Keratinocyte (primary cell): Measurements from ENCODE around the gene C5. TPM values are rescaled to one million over a fixed set of nuclear protein-coding genes. Genes with fewer than 3 reads are reported as not detected.

ENCODE experiments used
- DNase-seq: peaks from one replicate; pipeline ENCODE4 v3.0.0-alpha.2; 2011; ENCODE audit warnings: low read depth, missing footprints, low spot score
- FAIRE-seq: peaks from 2 replicates; lab custom pipeline; 2011; peaks lifted over from hg19 to GRCh38; lab: Jason Lieb, UNC
- H2AFZ ChIP-seq: 2 replicates; pipeline ENCODE4 v1.6.0; 2012; ENCODE audit warnings: low read length, control low read depth, inconsistent platforms; ENCODE audit not compliant: control insufficient read depth
- H3K27ac ChIP-seq: 2 replicates; pipeline ENCODE4 v1.5.1; 2011; ENCODE audit warnings: low read length; ENCODE audit not compliant: control insufficient read depth, insufficient read depth
- H3K27me3 ChIP-seq: 3 replicates; pipeline ENCODE4 v1.6.0; 2011; ENCODE audit warnings: low read length; ENCODE audit not compliant: control insufficient read depth, insufficient read depth; ENCODE audit errors: extremely low read depth
- H3K36me3 ChIP-seq, 2 experiments: 2 replicates in 1 of 2; 3 replicates in 1 of 2; pipeline ENCODE4 v1.5.1; 2011; ENCODE audit warnings: low read length in 2 of 2, mild to moderate bottlenecking in 1 of 2; ENCODE audit not compliant: control insufficient read depth in 2 of 2, insufficient read depth in 2 of 2; ENCODE audit errors: extremely low read depth in 1 of 2
- H3K4me1 ChIP-seq: 3 replicates; pipeline ENCODE4 v1.5.1; 2011; ENCODE audit warnings: low read length; ENCODE audit not compliant: control insufficient read depth, insufficient read depth; ENCODE audit errors: extremely low read depth
- H3K4me2 ChIP-seq: 3 replicates; pipeline ENCODE4 v1.6.0; 2011; ENCODE audit warnings: low read depth, low read length; ENCODE audit not compliant: control insufficient read depth, insufficient read depth; ENCODE audit errors: extremely low read depth
- H3K4me3 ChIP-seq, 3 experiments: fragments of 200-600 bp in 1 of 3; sonication (generic) in 1 of 3; 2 replicates in 2 of 3; 3 replicates in 1 of 3; pipeline ENCODE4 v1.5.1; 2011 to 2016; ENCODE audit warnings: low read length in 3 of 3, mild to moderate bottlenecking in 3 of 3, control low read depth in 2 of 3, inconsistent platforms in 1 of 3, low read depth in 1 of 3, mixed read lengths in 1 of 3, mixed run types in 1 of 3, moderate library complexity in 1 of 3; ENCODE audit not compliant: control insufficient read depth in 2 of 3, insufficient read depth in 2 of 3; ENCODE audit errors: extremely low read depth in 1 of 3
- H3K79me2 ChIP-seq: 2 replicates; pipeline ENCODE4 v1.6.0; 2012; ENCODE audit warnings: low read length; ENCODE audit not compliant: control insufficient read depth, insufficient read depth
- H3K9ac ChIP-seq: 3 replicates; pipeline ENCODE4 v1.6.0; 2011; ENCODE audit warnings: low read length; ENCODE audit not compliant: control insufficient read depth, insufficient read depth; ENCODE audit errors: extremely low read depth
- H3K9me1 ChIP-seq: 3 replicates; pipeline ENCODE4 v1.6.0; 2011; ENCODE audit warnings: low read length; ENCODE audit not compliant: control insufficient read depth, insufficient read depth; ENCODE audit errors: extremely low read depth
- H3K9me3 ChIP-seq: 2 replicates; pipeline ENCODE4 v1.5.1; 2012; ENCODE audit warnings: low read depth, low read length; ENCODE audit not compliant: control insufficient read depth
- H4K20me1 ChIP-seq: 3 replicates; pipeline ENCODE4 v1.6.0; 2011; ENCODE audit warnings: low read length; ENCODE audit not compliant: control insufficient read depth, insufficient read depth; ENCODE audit errors: extremely low read depth
- EZH2 ChIP-seq: IDR thresholded peaks from one replicate; pipeline ENCODE4 v1.6.1; 2012; ENCODE audit warnings: inconsistent platforms, mild to moderate bottlenecking, low read length, moderate library complexity
- dilution Hi-C: fragments of 300-500 bp; cut with MboI; formaldehyde crosslinking; loops from one replicate; pipeline ENCODE4 v1.7.0; 2020; ENCODE audit warnings: low sequenced_read_pairs; ENCODE audit not compliant: extremely low pct_ligation_motif_present
- polyA plus RNA-seq, 5 experiments: library from polyadenylated mRNA; depleted of rRNA in 3 of 5; stranded (reverse) in 3 of 5; stranded (forward) in 1 of 5; unstranded in 1 of 5; fragments of >200 nt; gene quantifications; 1 replicate in 1 of 5; 2 replicates in 3 of 5; 3 replicates in 1 of 5; pipeline versions ENCODE4 v1.2.1 to v1.2.3, GENCODE V29; 2011 to 2012; ENCODE audit warnings: missing spikeins in 2 of 5, low read depth in 1 of 5, low replicate concordance in 1 of 5
- TF ChIP-seq, protein P1 (sequence below), 3 experiments: IDR thresholded peaks in 1 of 3; conservative IDR thresholded peaks in 1 of 3; optimal IDR thresholded peaks in 1 of 3; 2 replicates in 2 of 3; 3 replicates in 1 of 3; pipeline versions ENCODE3 to v1.5.1; 2011; ENCODE audit warnings: low read length in 3 of 3, mild to moderate bottlenecking in 3 of 3, moderate library complexity in 2 of 3, control low read depth in 1 of 3, inconsistent platforms in 1 of 3; ENCODE audit not compliant: insufficient read depth in 2 of 3; ENCODE audit errors: extremely low read depth in 1 of 3

C5 gene
- polyA plus RNA-seq, 1 donor (not counting 4 experiments of a cell fraction or from before 2014, with no cell fraction given): 0.76 TPM

DNA sequence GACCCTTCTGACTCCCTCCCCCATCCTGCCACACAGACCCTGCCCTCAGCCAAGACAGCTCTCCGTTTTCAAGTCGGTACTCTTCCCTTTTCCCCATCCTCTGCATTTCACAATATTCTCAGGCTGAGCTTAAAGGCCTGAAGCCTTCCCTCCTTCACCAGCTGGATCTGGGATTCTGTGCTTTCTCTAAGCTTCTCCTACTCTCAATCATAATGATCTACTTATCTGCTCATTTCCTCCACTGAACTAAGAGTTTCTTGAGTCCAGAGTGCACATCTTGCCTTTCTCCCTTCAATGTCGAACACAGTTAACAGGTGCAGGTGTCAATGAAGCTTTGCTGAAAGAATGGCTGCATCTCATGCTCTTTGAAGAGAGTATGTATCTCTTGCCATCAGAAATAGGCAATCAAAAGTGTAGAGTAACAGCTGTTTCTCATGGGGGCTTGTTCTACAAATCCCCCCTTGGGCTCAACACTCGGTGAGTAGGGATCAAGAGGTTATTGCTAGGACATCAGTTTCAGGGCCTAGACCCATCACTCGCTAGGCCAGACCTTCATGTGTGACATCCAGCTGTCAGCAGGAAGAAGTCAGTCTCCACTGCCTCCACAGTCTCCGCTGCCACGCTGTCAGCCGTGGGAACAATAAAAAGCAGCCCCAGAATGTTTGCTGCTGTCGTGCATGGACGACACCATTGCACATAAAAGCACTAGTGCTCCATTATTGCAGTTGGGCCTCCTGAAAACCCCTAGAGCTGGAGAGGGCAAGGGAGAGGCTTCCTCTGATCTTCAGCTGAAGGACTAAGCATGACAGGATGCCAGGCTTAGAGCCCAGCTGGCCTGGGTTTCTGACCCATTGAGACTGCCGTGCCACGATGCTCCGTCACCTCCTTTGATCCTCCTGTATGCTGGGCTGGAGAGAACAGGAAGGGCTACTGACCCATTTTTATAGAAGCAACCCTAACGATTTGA lies 147.2 kb downstream of the C5 start:
- no peaks in the 10 kb centered on the region for H3K9me3 ChIP-seq
- FAIRE-seq: no peak
- no peaks in the 10 kb centered on the region for H3K36me3 ChIP-seq
- H3K9ac ChIP-seq: no peak overlapping the region
- no peak overlapping the region for H2AFZ ChIP-seq
- no peaks in the 10 kb centered on the region for H3K9me1 ChIP-seq
- dilution Hi-C loops: no loop called here
- no peak for TF ChIP-seq EZH2
- TF ChIP-seq, protein P1, sequence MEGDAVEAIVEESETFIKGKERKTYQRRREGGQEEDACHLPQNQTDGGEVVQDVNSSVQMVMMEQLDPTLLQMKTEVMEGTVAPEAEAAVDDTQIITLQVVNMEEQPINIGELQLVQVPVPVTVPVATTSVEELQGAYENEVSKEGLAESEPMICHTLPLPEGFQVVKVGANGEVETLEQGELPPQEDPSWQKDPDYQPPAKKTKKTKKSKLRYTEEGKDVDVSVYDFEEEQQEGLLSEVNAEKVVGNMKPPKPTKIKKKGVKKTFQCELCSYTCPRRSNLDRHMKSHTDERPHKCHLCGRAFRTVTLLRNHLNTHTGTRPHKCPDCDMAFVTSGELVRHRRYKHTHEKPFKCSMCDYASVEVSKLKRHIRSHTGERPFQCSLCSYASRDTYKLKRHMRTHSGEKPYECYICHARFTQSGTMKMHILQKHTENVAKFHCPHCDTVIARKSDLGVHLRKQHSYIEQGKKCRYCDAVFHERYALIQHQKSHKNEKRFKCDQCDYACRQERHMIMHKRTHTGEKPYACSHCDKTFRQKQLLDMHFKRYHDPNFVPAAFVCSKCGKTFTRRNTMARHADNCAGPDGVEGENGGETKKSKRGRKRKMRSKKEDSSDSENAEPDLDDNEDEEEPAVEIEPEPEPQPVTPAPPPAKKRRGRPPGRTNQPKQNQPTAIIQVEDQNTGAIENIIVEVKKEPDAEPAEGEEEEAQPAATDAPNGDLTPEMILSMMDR (optimal IDR thresholded peaks at IDR 0.05 in 1 of 3, IDR thresholded peaks at IDR 0.05 in 1 of 3, conservative IDR thresholded peaks at IDR 0.05 in 1 of 3; ENCODE audit: extremely low read depth in 1 of 3, insufficient read depth in 2 of 3, low read length in 3 of 3): no peak
- no peaks in the 10 kb centered on the region for H4K20me1 ChIP-seq
- no peak overlapping the region for H3K4me2 ChIP-seq
- no peaks in the 10 kb centered on the region for H3K4me1 ChIP-seq
- no peak overlapping the region for H3K4me3 ChIP-seq
- H3K27ac ChIP-seq: no peak overlapping the region
- H3K79me2 ChIP-seq: no peaks in the 10 kb centered on the region
- no peaks in the 10 kb centered on the region for H3K27me3 ChIP-seq
- no peak for DNase-seq

Other genes with a start within 250 kb of the C5 start
- gene PSMD5, start 207.4 kb downstream of the C5 start, polyA plus RNA-seq: 39.4 to 55.2 TPM (median 41.6 TPM) in 3 replicates
- 7.3 to 31.4 TPM (median 11.7 TPM) in 3 replicates for gene PHF19, start 173.1 kb downstream of the C5 start, polyA plus RNA-seq
- 0.71 to 2.5 TPM (median 1.2 TPM) in 3 replicates for gene TRAF1, start 123.5 kb downstream of the C5 start, polyA plus RNA-seq
- 2.4 to 5.3 TPM (median 3.5 TPM) in 3 replicates for gene CNTRL, start 24.7 kb upstream of the C5 start, polyA plus RNA-seq
- gene RAB14, start 151.6 kb upstream of the C5 start, polyA plus RNA-seq: 21.5 to 42.8 TPM (median 41.2 TPM) in 3 replicates
- 166 to 348 TPM (median 287 TPM) in 3 replicates for gene GSN, start 217.9 kb upstream of the C5 start, polyA plus RNA-seq